ENCODE results near the gene ZNF574. TPM values are rescaled to one million over a fixed set of nuclear protein-coding genes. Genes with fewer than 3 reads are reported as not detected.

ZNF574 gene
- total and polyA plus RNA-seq, 2 donors from 2014 or later, result 7.2 to 12.7 TPM

DNA sequence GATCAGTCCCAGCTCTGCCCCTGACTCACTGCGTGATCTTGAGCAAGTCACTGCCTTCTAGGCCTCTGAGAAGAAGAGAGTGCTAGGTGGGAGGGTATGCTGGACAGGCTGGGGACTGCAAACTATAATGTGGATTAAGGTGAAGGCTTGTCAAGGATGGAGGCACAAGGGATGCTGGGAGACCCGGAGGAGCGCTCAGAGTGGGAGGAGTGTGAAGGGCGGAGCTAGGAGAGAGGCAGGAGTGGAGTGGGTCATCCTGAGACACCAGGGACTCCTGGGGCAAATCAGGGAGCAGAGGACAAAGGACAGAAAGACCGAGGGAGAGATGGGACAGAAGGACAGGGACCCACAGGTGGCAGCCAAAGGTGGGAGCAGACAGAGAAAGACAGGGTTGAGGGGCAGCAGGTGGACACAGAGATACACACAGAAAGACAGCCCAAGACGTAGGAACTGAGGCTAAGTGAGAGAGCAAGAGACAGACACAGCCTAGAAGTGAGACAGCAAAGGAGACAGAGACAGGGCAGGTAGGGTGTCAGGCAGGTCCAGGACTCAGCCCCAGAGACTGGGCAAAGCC is 8.6 kb upstream of the ZNF574 start:
- Histone ChIP-seq H3K27ac (ENCODE audit: low read depth in 2 of 2, low read length in 2 of 2) (no peak overlapping the region), H3K4me1 (ENCODE audit: control insufficient read depth in 2 of 3, insufficient read depth in 2 of 3, low read depth in 1 of 3, low read length in 3 of 3) (no peaks in the 10 kb centered on the region), H3K4me3 (ENCODE audit: low read length in 3 of 3) (no peak overlapping the region), H3K9me3 (ENCODE audit: control insufficient read depth in 2 of 3, insufficient read depth in 1 of 3, low read length in 3 of 3) (no peaks in the 10 kb centered on the region), H3K9ac (ENCODE audit: low read length in 3 of 3) (no peak overlapping the region), H3K36me3 (ENCODE audit: control insufficient read depth in 2 of 3, insufficient read depth in 3 of 3, low read length in 3 of 3) (no peaks in the 10 kb centered on the region), H3K27me3 (ENCODE audit: control insufficient read depth, insufficient read depth, low read length) (no peaks in the 10 kb centered on the region)
- DNase-seq (peak in 2 of 5 donors; percentile 17 to 23), FAIRE-seq (no peak)
- intact Hi-C loops (cut with DNase I), result no loop called here
- TF ChIP-seq CTCF (IDR thresholded peaks at IDR 0.05; ENCODE audit: borderline replicate concordance, extremely low read depth, insufficient read depth), result no peak

GRCh38 chr19:42068361-42068755 is 7.6 kb upstream of the ZNF574 start:
- H3K27ac ChIP-seq (ENCODE audit: low read depth in 2 of 2, low read length in 2 of 2), result no peak overlapping the region

GRCh38 chr19:42068756-42069571 is 7.0 kb upstream of the ZNF574 start:
- no peaks in the 10 kb centered on the region for H3K9me3 ChIP-seq (ENCODE audit: control insufficient read depth in 2 of 3, insufficient read depth in 1 of 3, low read length in 3 of 3)
- peak overlapping the region in 2 of 3 donors; percentile 35 to 39 for H3K4me3 ChIP-seq (ENCODE audit: low read length in 3 of 3)
- H3K27ac ChIP-seq (ENCODE audit: low read depth in 2 of 2, low read length in 2 of 2), result no peak overlapping the region
- H3K27me3 ChIP-seq (ENCODE audit: control insufficient read depth, insufficient read depth, low read length), result no peaks in the 10 kb centered on the region
- no peaks in the 10 kb centered on the region for H3K4me1 ChIP-seq (ENCODE audit: control insufficient read depth in 2 of 3, insufficient read depth in 2 of 3, low read depth in 1 of 3, low read length in 3 of 3)
- H3K9ac ChIP-seq (ENCODE audit: low read length in 3 of 3), result peak overlapping the region in 1 of 3 donors; percentile 34
- TF ChIP-seq CTCF (IDR thresholded peaks at IDR 0.05; ENCODE audit: borderline replicate concordance, extremely low read depth, insufficient read depth), result no peak
- FAIRE-seq, result no peak
- intact Hi-C loops (cut with DNase I), result no loop called here
- H3K36me3 ChIP-seq (ENCODE audit: control insufficient read depth in 2 of 3, insufficient read depth in 3 of 3, low read length in 3 of 3), result no peaks in the 10 kb centered on the region
- DNase-seq, result peak in 4 of 5 donors; percentile 19 to 68 (median 52)

More at GRCh38 chr19:42068361-42068755, 7.6 kb upstream of the ZNF574 start:
- FAIRE-seq (no peak), DNase-seq (peak in 2 of 5 donors; percentile 29 to 54)
- Histone ChIP-seq H3K36me3 (ENCODE audit: control insufficient read depth in 2 of 3, insufficient read depth in 3 of 3, low read length in 3 of 3) (no peaks in the 10 kb centered on the region), H3K9me3 (ENCODE audit: control insufficient read depth in 2 of 3, insufficient read depth in 1 of 3, low read length in 3 of 3) (no peaks in the 10 kb centered on the region), H3K27me3 (ENCODE audit: control insufficient read depth, insufficient read depth, low read length) (no peaks in the 10 kb centered on the region), H3K9ac (ENCODE audit: low read length in 3 of 3) (no peak overlapping the region), H3K4me1 (ENCODE audit: control insufficient read depth in 2 of 3, insufficient read depth in 2 of 3, low read depth in 1 of 3, low read length in 3 of 3) (no peaks in the 10 kb centered on the region), H3K4me3 (ENCODE audit: low read length in 3 of 3) (peak overlapping the region in 2 of 3 donors; percentile 7 to 35)
- TF ChIP-seq CTCF (IDR thresholded peaks at IDR 0.05; ENCODE audit: borderline replicate concordance, extremely low read depth, insufficient read depth), result no peak
- intact Hi-C loops (cut with DNase I), result no loop called here
